ENCODE data around the gene ENOSF1. TPM values are rescaled to one million over a fixed set of nuclear protein-coding genes. Genes with fewer than 3 reads are reported as not detected.

The ENOSF1 gene
- total RNA-seq, 1 donor from 2014 or later = 178 TPM

GRCh38 chr18:703213-703967 is 9.0 kb downstream of the ENOSF1 start:
- H3K27me3 ChIP-seq = no peaks in the 10 kb centered on the region
- no peak for DNase-seq (ENCODE audit: low spot score in 2 of 2)
- no peaks in the 10 kb centered on the region for H3K4me1 ChIP-seq
- H3K4me3 ChIP-seq = no peak overlapping the region
- peaks cover 4 to 25% of the 10 kb centered on the region in 2 donors for H3K36me3 ChIP-seq
- H3K27ac ChIP-seq = no peak overlapping the region
- no peak for TF ChIP-seq CTCF (IDR thresholded peaks at IDR 0.05)
- intact Hi-C loops (cut with DNase I) = no loop called here
- no peaks in the 10 kb centered on the region for H3K9me3 ChIP-seq

- H3K9me3 ChIP-seq = no peaks in the 10 kb centered on the region
- no peak for DNase-seq (ENCODE audit: low spot score in 2 of 2)
- intact Hi-C loops (cut with DNase I) = no loop called here
- no peaks in the 10 kb centered on the region for H3K27me3 ChIP-seq
- no peaks in the 10 kb centered on the region for H3K4me1 ChIP-seq
- TF ChIP-seq CTCF (IDR thresholded peaks at IDR 0.05) = no peak
- no peak overlapping the region for H3K4me3 ChIP-seq
- H3K27ac ChIP-seq = no peak overlapping the region
- H3K36me3 ChIP-seq = peaks cover 10 to 23% of the 10 kb centered on the region in 2 donors
Measured at GRCh38 chr18:697800-698199, 14.6 kb downstream of the ENOSF1 start.

GRCh38 chr18:697012-697411 is 15.4 kb downstream of the ENOSF1 start:
- no peak for TF ChIP-seq CTCF (IDR thresholded peaks at IDR 0.05)

GRCh38 chr18:693466-694187 is 18.8 kb downstream of the ENOSF1 start:
- no peak overlapping the region for H3K4me3 ChIP-seq
- no peaks in the 10 kb centered on the region for H3K4me1 ChIP-seq
- H3K27me3 ChIP-seq = no peaks in the 10 kb centered on the region
- no peak overlapping the region for H3K27ac ChIP-seq
- H3K9me3 ChIP-seq = no peaks in the 10 kb centered on the region
- DNase-seq (ENCODE audit: low spot score in 2 of 2) = no peak
- peaks cover 16 to 36% of the 10 kb centered on the region in 2 donors for H3K36me3 ChIP-seq
- TF ChIP-seq CTCF (IDR thresholded peaks at IDR 0.05) = no peak
- intact Hi-C loops (cut with DNase I) = no loop called here

More at GRCh38 chr18:697012-697411, 15.4 kb downstream of the ENOSF1 start:
- no peak overlapping the region for H3K27ac ChIP-seq
- H3K4me1 ChIP-seq = no peaks in the 10 kb centered on the region
- intact Hi-C loops (cut with DNase I) = no loop called here
- no peaks in the 10 kb centered on the region for H3K9me3 ChIP-seq
- peaks cover 14 to 23% of the 10 kb centered on the region in 2 donors for H3K36me3 ChIP-seq
- H3K4me3 ChIP-seq = no peak overlapping the region
- DNase-seq (ENCODE audit: low spot score in 2 of 2) = no peak
- no peaks in the 10 kb centered on the region for H3K27me3 ChIP-seq

- no peak overlapping the region for H3K4me3 ChIP-seq
- H3K27ac ChIP-seq = no peak overlapping the region
- no peak for DNase-seq (ENCODE audit: low spot score in 2 of 2)
- no peaks in the 10 kb centered on the region for H3K27me3 ChIP-seq
- no peaks in the 10 kb centered on the region for H3K4me1 ChIP-seq
- no peak for TF ChIP-seq CTCF (IDR thresholded peaks at IDR 0.05)
- intact Hi-C loops (cut with DNase I) = no loop called here
- H3K36me3 ChIP-seq = peaks cover 16 to 36% of the 10 kb centered on the region in 2 donors
- H3K9me3 ChIP-seq = no peaks in the 10 kb centered on the region
Measured at GRCh38 chr18:692824-693223, 19.6 kb downstream of the ENOSF1 start.
